Upper lobe of left lung (tissue), 4 donors: ENCODE results near the gene CARHSP1.

ENCODE experiments used
- CTCF ChIP-seq, 6 experiments: fragments of 450-650 bp in 4 of 6; fragments of 200-600 bp in 2 of 6; sonication (generic) in 2 of 6; IDR thresholded peaks; one replicate each; pipeline ENCODE4 v1.5.1; 2016 to 2019; ENCODE audit warnings: antibody characterized with exemption in 6 of 6
- EP300 ChIP-seq, 4 donors: sonication (generic); formaldehyde crosslinking; IDR thresholded peaks; one replicate each; pipeline ENCODE4 v1.5.1; 2017; ENCODE audit warnings: antibody characterized with exemption in 4 of 4, control low read depth in 2 of 4
- POLR2A ChIP-seq, 4 donors: fragments of 450-650 bp; IDR thresholded peaks; one replicate each; pipeline ENCODE4 v1.5.1; 2016 to 2017; ENCODE audit warnings: antibody characterized with exemption in 4 of 4, mild to moderate bottlenecking in 2 of 4

- TF ChIP-seq CTCF (IDR thresholded peaks at IDR 0.05) (no peak), POLR2A (IDR thresholded peaks at IDR 0.05) (no peak), EP300 (IDR thresholded peaks at IDR 0.05) (peak in 3 of 4 donors; percentile 55 to 91 (median 57))
Measured at GRCh38 chr16:8859913-8860881, 8.6 kb downstream of the CARHSP1 start.
